ENCODE measurements around the gene KRTAP17-1. TPM values are rescaled to one million over a fixed set of nuclear protein-coding genes. Genes with fewer than 3 reads are reported as not detected.

KRTAP17-1 gene, protein sequence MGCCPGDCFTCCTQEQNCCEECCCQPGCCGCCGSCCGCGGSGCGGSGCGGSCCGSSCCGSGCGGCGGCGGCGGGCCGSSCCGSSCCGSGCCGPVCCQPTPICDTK
- total RNA-seq (2021) (not detected in 3 replicates), Bru-seq, nascent RNA (not detected)
- long read RNA-seq, experiment 1 = 0 reads
- long read RNA-seq, experiment 2 = 0 reads
- long read RNA-seq, experiment 3 = 0 reads

DNA sequence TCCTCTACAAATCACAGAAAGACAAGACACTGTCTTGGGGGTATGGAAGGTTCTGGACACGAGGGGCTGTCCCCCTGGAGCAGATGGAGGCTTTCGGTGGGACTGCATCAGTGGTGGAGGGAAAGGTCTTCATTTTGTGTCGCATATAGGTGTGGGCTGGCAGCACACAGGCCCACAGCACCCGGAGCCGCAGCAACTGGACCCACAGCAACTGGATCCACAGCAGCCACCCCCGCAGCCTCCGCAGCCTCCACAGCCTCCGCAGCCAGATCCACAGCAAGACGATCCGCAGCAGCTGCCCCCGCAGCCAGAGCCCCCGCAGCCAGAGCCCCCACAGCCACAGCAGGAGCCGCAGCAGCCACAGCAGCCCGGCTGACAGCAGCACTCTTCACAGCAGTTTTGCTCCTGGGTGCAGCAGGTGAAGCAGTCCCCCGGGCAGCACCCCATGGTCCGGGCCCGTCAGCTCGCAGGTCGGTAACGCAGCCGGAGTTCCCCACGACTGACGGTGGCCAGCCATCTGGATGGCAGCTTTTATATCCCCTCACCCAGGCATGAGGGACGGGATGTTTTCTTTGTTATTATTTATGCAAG, at the start of gene KRTAP17-1:
TSS of gene KRTAP17-1 (minus strand) at position 507 of the 591 bp plus-strand sequence. CDS start at position 447, 60 bp downstream.
- no peak within 1 kb of the TSS for H3K27ac Mint-ChIP-seq
- peaks cover 13% of the 10 kb centered on the region; the same call in 1 of the 2 replicates for H3K36me3 Mint-ChIP-seq
- ATAC-seq (no peak), DNase-seq (ENCODE audit: low spot score) (no peak)
- peaks cover 14% of the 10 kb centered on the region for H3K9me3 Mint-ChIP-seq
- H3K4me3 Mint-ChIP-seq = no peak within 1 kb of the TSS
- no peak for TF ChIP-seq ZNF232 (CRISPR knock-in tag; IDR thresholded peaks at IDR 0.05)
- TF ChIP-seq, protein P1, sequence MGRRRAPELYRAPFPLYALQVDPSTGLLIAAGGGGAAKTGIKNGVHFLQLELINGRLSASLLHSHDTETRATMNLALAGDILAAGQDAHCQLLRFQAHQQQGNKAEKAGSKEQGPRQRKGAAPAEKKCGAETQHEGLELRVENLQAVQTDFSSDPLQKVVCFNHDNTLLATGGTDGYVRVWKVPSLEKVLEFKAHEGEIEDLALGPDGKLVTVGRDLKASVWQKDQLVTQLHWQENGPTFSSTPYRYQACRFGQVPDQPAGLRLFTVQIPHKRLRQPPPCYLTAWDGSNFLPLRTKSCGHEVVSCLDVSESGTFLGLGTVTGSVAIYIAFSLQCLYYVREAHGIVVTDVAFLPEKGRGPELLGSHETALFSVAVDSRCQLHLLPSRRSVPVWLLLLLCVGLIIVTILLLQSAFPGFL (CRISPR knock-in tag; IDR thresholded peaks at IDR 0.05; ENCODE audit: borderline replicate concordance) = no peak
- no peak for TF ChIP-seq ZNF121 (CRISPR knock-in tag; IDR thresholded peaks at IDR 0.05)
- TF ChIP-seq, protein P2, sequence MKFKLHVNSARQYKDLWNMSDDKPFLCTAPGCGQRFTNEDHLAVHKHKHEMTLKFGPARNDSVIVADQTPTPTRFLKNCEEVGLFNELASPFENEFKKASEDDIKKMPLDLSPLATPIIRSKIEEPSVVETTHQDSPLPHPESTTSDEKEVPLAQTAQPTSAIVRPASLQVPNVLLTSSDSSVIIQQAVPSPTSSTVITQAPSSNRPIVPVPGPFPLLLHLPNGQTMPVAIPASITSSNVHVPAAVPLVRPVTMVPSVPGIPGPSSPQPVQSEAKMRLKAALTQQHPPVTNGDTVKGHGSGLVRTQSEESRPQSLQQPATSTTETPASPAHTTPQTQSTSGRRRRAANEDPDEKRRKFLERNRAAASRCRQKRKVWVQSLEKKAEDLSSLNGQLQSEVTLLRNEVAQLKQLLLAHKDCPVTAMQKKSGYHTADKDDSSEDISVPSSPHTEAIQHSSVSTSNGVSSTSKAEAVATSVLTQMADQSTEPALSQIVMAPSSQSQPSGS (CRISPR knock-in tag; IDR thresholded peaks at IDR 0.05; ENCODE audit: borderline replicate concordance, low read depth) = no peak
- ChIA-PET CTCF (interaction anchor here (1.8 kb wide), 1 partner anchor 102 kb away, joined by 5 read pairs; no protein-coding TSS in a partner anchor), POLR2A (no interaction called here)
- H3K27me3 Mint-ChIP-seq (ENCODE audit: low read depth) = no peaks in the 10 kb centered on the region
- no peaks in the 10 kb centered on the region for H3K4me1 Mint-ChIP-seq

- no peaks in the 10 kb centered on the region for H3K4me1 Mint-ChIP-seq
- peaks cover 5% of the 10 kb centered on the region; the same call in 1 of the 2 replicates for H3K27me3 Mint-ChIP-seq (ENCODE audit: low read depth)
- H3K27ac Mint-ChIP-seq = no peak overlapping the region
- ATAC-seq = no peak
- CTCF ChIA-PET = no interaction called here
- POLR2A ChIA-PET = no interaction called here
- no peak overlapping the region for H3K4me3 Mint-ChIP-seq
- no peaks in the 10 kb centered on the region for H3K36me3 Mint-ChIP-seq
- DNase-seq (ENCODE audit: low spot score) = no peak
- H3K9me3 Mint-ChIP-seq = peaks cover 15% of the 10 kb centered on the region
- TF ChIP-seq KAT7 (CRISPR knock-in tag; IDR thresholded peaks at IDR 0.05; ENCODE audit: borderline replicate concordance) (no peak), ZNF232 (CRISPR knock-in tag; IDR thresholded peaks at IDR 0.05) (no peak), USF2 (CRISPR knock-in tag; IDR thresholded peaks at IDR 0.05) (no peak), RELA (CRISPR knock-in tag; IDR thresholded peaks at IDR 0.05; ENCODE audit: borderline replicate concordance) (no peak), ETV6 (CRISPR knock-in tag; IDR thresholded peaks at IDR 0.05) (no peak), CTCF (IDR thresholded peaks at IDR 0.05) (no peak), FOXP1 (CRISPR knock-in tag; IDR thresholded peaks at IDR 0.05; ENCODE audit: borderline replicate concordance) (no peak), ZNF263 (CRISPR knock-in tag; IDR thresholded peaks at IDR 0.05; ENCODE audit: low read depth) (no peak), FOXK1 (CRISPR knock-in tag; IDR thresholded peaks at IDR 0.05) (no peak), SP1 (CRISPR knock-in tag; conservative IDR thresholded peaks at IDR 0.05) (no peak)
- TF ChIP-seq, protein P3, sequence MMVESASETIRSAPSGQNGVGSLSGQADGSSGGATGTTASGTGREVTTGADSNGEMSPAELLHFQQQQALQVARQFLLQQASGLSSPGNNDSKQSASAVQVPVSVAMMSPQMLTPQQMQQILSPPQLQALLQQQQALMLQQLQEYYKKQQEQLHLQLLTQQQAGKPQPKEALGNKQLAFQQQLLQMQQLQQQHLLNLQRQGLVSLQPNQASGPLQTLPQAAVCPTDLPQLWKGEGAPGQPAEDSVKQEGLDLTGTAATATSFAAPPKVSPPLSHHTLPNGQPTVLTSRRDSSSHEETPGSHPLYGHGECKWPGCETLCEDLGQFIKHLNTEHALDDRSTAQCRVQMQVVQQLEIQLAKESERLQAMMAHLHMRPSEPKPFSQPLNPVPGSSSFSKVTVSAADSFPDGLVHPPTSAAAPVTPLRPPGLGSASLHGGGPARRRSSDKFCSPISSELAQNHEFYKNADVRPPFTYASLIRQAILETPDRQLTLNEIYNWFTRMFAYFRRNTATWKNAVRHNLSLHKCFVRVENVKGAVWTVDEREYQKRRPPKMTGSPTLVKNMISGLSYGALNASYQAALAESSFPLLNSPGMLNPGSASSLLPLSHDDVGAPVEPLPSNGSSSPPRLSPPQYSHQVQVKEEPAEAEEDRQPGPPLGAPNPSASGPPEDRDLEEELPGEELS (CRISPR knock-in tag; IDR thresholded peaks at IDR 0.05) = no peak
- TF ChIP-seq, protein P4, sequence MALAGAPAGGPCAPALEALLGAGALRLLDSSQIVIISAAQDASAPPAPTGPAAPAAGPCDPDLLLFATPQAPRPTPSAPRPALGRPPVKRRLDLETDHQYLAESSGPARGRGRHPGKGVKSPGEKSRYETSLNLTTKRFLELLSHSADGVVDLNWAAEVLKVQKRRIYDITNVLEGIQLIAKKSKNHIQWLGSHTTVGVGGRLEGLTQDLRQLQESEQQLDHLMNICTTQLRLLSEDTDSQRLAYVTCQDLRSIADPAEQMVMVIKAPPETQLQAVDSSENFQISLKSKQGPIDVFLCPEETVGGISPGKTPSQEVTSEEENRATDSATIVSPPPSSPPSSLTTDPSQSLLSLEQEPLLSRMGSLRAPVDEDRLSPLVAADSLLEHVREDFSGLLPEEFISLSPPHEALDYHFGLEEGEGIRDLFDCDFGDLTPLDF (CRISPR knock-in tag; IDR thresholded peaks at IDR 0.05) = no peak
- TF ChIP-seq, protein P5, sequence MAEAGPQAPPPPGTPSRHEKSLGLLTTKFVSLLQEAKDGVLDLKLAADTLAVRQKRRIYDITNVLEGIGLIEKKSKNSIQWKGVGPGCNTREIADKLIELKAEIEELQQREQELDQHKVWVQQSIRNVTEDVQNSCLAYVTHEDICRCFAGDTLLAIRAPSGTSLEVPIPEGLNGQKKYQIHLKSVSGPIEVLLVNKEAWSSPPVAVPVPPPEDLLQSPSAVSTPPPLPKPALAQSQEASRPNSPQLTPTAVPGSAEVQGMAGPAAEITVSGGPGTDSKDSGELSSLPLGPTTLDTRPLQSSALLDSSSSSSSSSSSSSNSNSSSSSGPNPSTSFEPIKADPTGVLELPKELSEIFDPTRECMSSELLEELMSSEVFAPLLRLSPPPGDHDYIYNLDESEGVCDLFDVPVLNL (CRISPR knock-in tag; IDR thresholded peaks at IDR 0.05; ENCODE audit: borderline replicate concordance, low read depth) = no peak
- TF ChIP-seq, protein P6, sequence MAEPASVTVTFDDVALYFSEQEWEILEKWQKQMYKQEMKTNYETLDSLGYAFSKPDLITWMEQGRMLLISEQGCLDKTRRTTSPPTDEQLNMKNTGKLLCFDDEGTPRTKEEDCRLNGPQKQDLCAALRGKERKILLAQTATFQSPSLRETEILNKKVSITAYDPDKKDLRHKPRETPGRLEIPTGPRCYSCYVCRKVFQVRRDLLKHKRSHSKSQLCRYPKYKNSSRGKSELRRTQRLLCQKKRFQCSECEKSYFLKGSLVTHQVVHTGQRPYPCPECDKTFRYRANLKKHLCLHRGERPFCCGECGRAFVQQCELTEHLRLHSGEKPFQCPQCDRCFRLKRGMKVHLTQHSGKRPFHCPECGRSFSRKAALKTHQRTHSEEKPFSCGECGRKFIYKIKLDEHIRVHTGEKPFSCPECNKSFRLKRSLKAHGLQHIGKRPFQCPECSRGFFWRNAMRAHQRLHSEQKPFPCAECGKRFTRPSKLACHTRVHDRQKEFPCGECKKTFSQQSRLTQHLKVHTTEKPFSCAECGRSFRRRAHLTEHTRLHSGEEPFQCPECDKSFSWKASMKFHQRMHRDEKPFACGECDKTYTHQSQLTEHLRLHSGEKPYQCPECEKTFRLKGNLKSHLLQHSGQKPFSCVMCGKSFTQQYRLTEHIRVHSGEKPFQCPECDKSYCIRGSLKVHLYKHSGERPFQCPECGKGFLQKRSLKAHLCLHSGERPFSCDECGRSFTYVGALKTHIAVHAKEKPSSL (CRISPR knock-in tag; conservative IDR thresholded peaks at IDR 0.05) = no peak
Observed at GRCh38 chr17:41363881-41364280, 48.4 kb upstream of the KRTAP17-1 start.
